Upper lobe of left lung (tissue), 6 donors: ENCODE data around the gene EPHB1. TPM values are rescaled to one million over a fixed set of nuclear protein-coding genes. Genes with fewer than 3 reads are reported as not detected.

Experiments
- ATAC-seq, 2 donors: fragments of 200-7000 bp; cut with Tn5 transposase; one replicate each; pipeline ENCODE4 v1.9.1; 2022; ENCODE audit warnings: mild to moderate bottlenecking in 2 of 2, moderate library complexity in 2 of 2; ENCODE audit not compliant: low FRiP score in 2 of 2
- DNase-seq, 2 donors: peaks; one replicate each; pipeline ENCODE4 v3.0.0-alpha.2; 2019 to 2020
- H3K27ac ChIP-seq, 4 donors: fragments of 200-600 bp; sonication (generic); one replicate each; pipeline ENCODE4 v1.5.1; 2016 to 2019
- H3K27me3 ChIP-seq, 4 donors: fragments of 200-600 bp; sonication (generic); one replicate each; pipeline ENCODE4 v1.5.1; 2017 to 2019
- H3K36me3 ChIP-seq, 4 donors: fragments of 200-600 bp; sonication (generic); one replicate each; pipeline ENCODE4 v1.5.1; 2016 to 2019
- H3K4me1 ChIP-seq, 4 donors: fragments of 200-600 bp; sonication (generic); one replicate each; pipeline ENCODE4 v1.5.1; 2018 to 2019
- H3K4me3 ChIP-seq, 4 donors: fragments of 200-600 bp; sonication (generic); one replicate each; pipeline ENCODE4 v1.5.1; 2017 to 2019; ENCODE audit warnings: mild to moderate bottlenecking in 2 of 4, moderate library complexity in 1 of 4
- H3K9me3 ChIP-seq, 4 donors: fragments of 200-600 bp; sonication (generic); one replicate each; pipeline ENCODE4 v1.5.1; 2018 to 2019
- CTCF ChIP-seq, 6 experiments: fragments of 450-650 bp in 4 of 6; fragments of 200-600 bp in 2 of 6; sonication (generic) in 2 of 6; IDR thresholded peaks; one replicate each; pipeline ENCODE4 v1.5.1; 2016 to 2019; ENCODE audit warnings: antibody characterized with exemption in 6 of 6
- EP300 ChIP-seq, 4 donors: sonication (generic); formaldehyde crosslinking; IDR thresholded peaks; one replicate each; pipeline ENCODE4 v1.5.1; 2017; ENCODE audit warnings: antibody characterized with exemption in 4 of 4, control low read depth in 2 of 4
- POLR2A ChIP-seq, 4 donors: fragments of 450-650 bp; IDR thresholded peaks; one replicate each; pipeline ENCODE4 v1.5.1; 2016 to 2017; ENCODE audit warnings: antibody characterized with exemption in 4 of 4, mild to moderate bottlenecking in 2 of 4
- POLR2AphosphoS5 ChIP-seq, 2 donors: sonication (generic); formaldehyde crosslinking; IDR thresholded peaks; one replicate each; pipeline ENCODE4 v1.5.1; 2017; ENCODE audit warnings: antibody characterized with exemption in 2 of 2
- WGBS, 2 donors: methylation state at CpG; one replicate each; pipeline ENCODE4 v1.1.5; 2017 to 2018; 5-methylcytosine and 5-hydroxymethylcytosine counted together
- total RNA-seq, 6 donors: library from RNA; depleted of rRNA in 4 of 6; stranded (reverse); fragments of >200 nt in 4 of 6; gene quantifications; one replicate each; pipeline versions ENCODE4 v1.1.0 to v1.2.1, GENCODE V29; 2016 to 2021
- donor health status: DM: no; HTN: no; CAD: no; lungs with moderate emphysema.
- donor health status: DM: no; HTN: yes; CAD: no; lungs with severe emphysema.

EPHB1 gene
- total RNA-seq, 6 donors from 2014 or later, result 1.3 to 14.6 (median 2.4) TPM; not detected in 1

GRCh38 chr3:135238871-135239614 is 444.0 kb downstream of the EPHB1 start:
- TF ChIP-seq POLR2AphosphoS5 (IDR thresholded peaks at IDR 0.05) (no peak), EP300 (IDR thresholded peaks at IDR 0.05) (no peak), POLR2A (IDR thresholded peaks at IDR 0.05) (no peak), CTCF (IDR thresholded peaks at IDR 0.05) (no peak)
- Histone ChIP-seq H3K27me3 (no peaks in the 10 kb centered on the region), H3K4me3 (no peak overlapping the region), H3K27ac (no peak overlapping the region), H3K9me3 (no peaks in the 10 kb centered on the region), H3K36me3 (no peaks in the 10 kb centered on the region), H3K4me1 (no peaks in the 10 kb centered on the region)
- DNase-seq (no peak), ATAC-seq (no peak)
- 57 to 63% methylated on average over 6 of the region's 6 CpGs for WGBS, 2 donors

GRCh38 chr3:135239615-135239884 is 444.5 kb downstream of the EPHB1 start:
- H3K36me3 ChIP-seq, result no peaks in the 10 kb centered on the region
- no peaks in the 10 kb centered on the region for H3K4me1 ChIP-seq
- no peak overlapping the region for H3K27ac ChIP-seq
- no peak for ATAC-seq
- no peaks in the 10 kb centered on the region for H3K9me3 ChIP-seq
- DNase-seq, result no peak
- 14 to 27% methylated on average over 1 of the region's 1 CpG for WGBS, 2 donors
- TF ChIP-seq EP300 (IDR thresholded peaks at IDR 0.05) (no peak), POLR2AphosphoS5 (IDR thresholded peaks at IDR 0.05) (no peak), POLR2A (IDR thresholded peaks at IDR 0.05) (no peak), CTCF (IDR thresholded peaks at IDR 0.05) (no peak)
- no peaks in the 10 kb centered on the region for H3K27me3 ChIP-seq
- no peak overlapping the region for H3K4me3 ChIP-seq

- H3K9me3 ChIP-seq, result no peaks in the 10 kb centered on the region
- ATAC-seq, result no peak
- TF ChIP-seq EP300 (IDR thresholded peaks at IDR 0.05) (no peak), CTCF (IDR thresholded peaks at IDR 0.05) (no peak), POLR2A (IDR thresholded peaks at IDR 0.05) (no peak), POLR2AphosphoS5 (IDR thresholded peaks at IDR 0.05) (no peak)
Observed at GRCh38 chr3:135240426-135240825, 445.4 kb downstream of the EPHB1 start.

GRCh38 chr3:135242285-135242684 is 447.2 kb downstream of the EPHB1 start:
- no peak overlapping the region for H3K4me3 ChIP-seq

More at GRCh38 chr3:135240426-135240825, 445.4 kb downstream of the EPHB1 start:
- no peak for DNase-seq
- H3K27ac ChIP-seq, result no peak overlapping the region
- no peaks in the 10 kb centered on the region for H3K27me3 ChIP-seq
- H3K4me1 ChIP-seq, result no peaks in the 10 kb centered on the region
- no peak overlapping the region for H3K4me3 ChIP-seq
- H3K36me3 ChIP-seq, result no peaks in the 10 kb centered on the region

More at GRCh38 chr3:135242285-135242684, 447.2 kb downstream of the EPHB1 start:
- no peak for ATAC-seq
- 85 to 95% methylated on average over 2 of the region's 2 CpGs for WGBS, 2 donors
- no peaks in the 10 kb centered on the region for H3K36me3 ChIP-seq
- no peak for DNase-seq
- no peak overlapping the region for H3K27ac ChIP-seq
- H3K9me3 ChIP-seq, result no peaks in the 10 kb centered on the region
- no peak for TF ChIP-seq CTCF (IDR thresholded peaks at IDR 0.05)
- TF ChIP-seq POLR2AphosphoS5 (IDR thresholded peaks at IDR 0.05), result no peak
- no peak for TF ChIP-seq EP300 (IDR thresholded peaks at IDR 0.05)
- TF ChIP-seq POLR2A (IDR thresholded peaks at IDR 0.05), result no peak
- H3K27me3 ChIP-seq, result no peaks in the 10 kb centered on the region
- H3K4me1 ChIP-seq, result no peaks in the 10 kb centered on the region
